ENCODE results near the gene LRRC4C. TPM values are rescaled to one million over a fixed set of nuclear protein-coding genes. Genes with fewer than 3 reads are reported as not detected.

The LRRC4C gene
- polyA plus RNA-seq, 1 of the 3 experiments (the other 2 are of a cell fraction), result 0.16 TPM

GRCh38 chr11:40294349-40294735 is 1165.1 kb downstream of the LRRC4C start:
- Histone ChIP-seq H3K9me2 (no peaks in the 10 kb centered on the region), H3K9ac (no peak overlapping the region), H3F3A (replicated peaks; ENCODE audit: insufficient read depth) (no peaks in the 10 kb centered on the region), H3K9me3 (no peaks in the 10 kb centered on the region), H4K20me1 (ENCODE audit: insufficient read depth) (no peaks in the 10 kb centered on the region), H3K27ac (ENCODE audit: low read depth in 2 of 2, low read length in 1 of 2) (no peak overlapping the region), H3K4me3 (ENCODE audit: low read depth in 2 of 2, low read length in 1 of 2) (peak overlapping the region in 1 of 2 experiments; percentile 97; a peak in 1 of 4 replicates), H3K79me2 (ENCODE audit: insufficient read depth) (no peaks in the 10 kb centered on the region), H3K4me2 (peak overlapping the region; percentile 89; the same call in 1 of the 2 replicates), H3K36me3 (replicated peaks in 1 of 2; ENCODE audit: control insufficient read depth in 1 of 2, insufficient read depth in 2 of 2, low read length in 1 of 2) (no peaks in the 10 kb centered on the region), H3K27me3 (ENCODE audit: insufficient read depth) (no peaks in the 10 kb centered on the region), H3K4me1 (ENCODE audit: control insufficient read depth in 1 of 2, insufficient read depth in 2 of 2, low read depth in 1 of 2, low read length in 1 of 2) (peaks cover 4 to 7% of the 10 kb centered on the region in 2 experiments; a peak in 3 of 4 replicates), H2AFZ (ENCODE audit: low read depth) (peak overlapping the region; percentile 99; the same call in 1 of the 2 replicates)
- TF ChIP-seq GABPA (IDR thresholded peaks at IDR 0.05; ENCODE audit: low read depth) (no peak), EP300 (IDR thresholded peaks at IDR 0.05; ENCODE audit: borderline replicate concordance in 1 of 2, low read depth in 1 of 2, low read length in 1 of 2) (no peak), MEF2A (IDR thresholded peaks at IDR 0.05; ENCODE audit: borderline replicate concordance, low read depth) (no peak), POLR2AphosphoS5 (IDR thresholded peaks at IDR 0.05; ENCODE audit: low read depth, low read length) (no peak), SMC3 (IDR thresholded peaks at IDR 0.05; ENCODE audit: low read depth, low read length) (no peak), EZH2phosphoT487 (IDR thresholded peaks at IDR 0.05; ENCODE audit: borderline replicate concordance, low read depth) (no peak), TCF12 (IDR thresholded peaks at IDR 0.05) (no peak), REST (IDR thresholded peaks at IDR 0.05; ENCODE audit: low read depth, low read length) (no peak), CHD2 (IDR thresholded peaks at IDR 0.05; ENCODE audit: low read length, partially characterized antibody) (no peak), ELF1 (IDR thresholded peaks at IDR 0.05) (no peak), USF1 (IDR thresholded peaks at IDR 0.05; ENCODE audit: borderline replicate concordance, low read depth) (no peak), FOXM1 (IDR thresholded peaks at IDR 0.05; ENCODE audit: low read depth) (no peak), RFX5 (IDR thresholded peaks at IDR 0.05; ENCODE audit: low read length) (no peak), MXI1 (IDR thresholded peaks at IDR 0.05; ENCODE audit: low read depth, low read length) (no peak)
- no peak for DNase-seq
- ChIA-PET CTCF (interaction anchor here (0.6 to 6.6 kb wide), 45 partner anchors 11 to 1503 kb away, joined by 3 to 107 read pairs (median 4); no protein-coding TSS in a partner anchor), POLR2A (no interaction called here)
- WGBS (ENCODE audit: low lambda C conversion rate), result 56% methylated on average over 13 of the region's 13 CpGs

Data from SK-N-SH (cell line).